ENCODE measurements around the gene SSC5D. TPM values are rescaled to one million over a fixed set of nuclear protein-coding genes. Genes with fewer than 3 reads are reported as not detected.
A peak's percentile ranks its signal among the peaks of the same experiment; 100 is the strongest.

SSC5D gene
- total and polyA plus RNA-seq, 9 of the 15 experiments (the other 6 are each of a cell fraction or from before 2014, with no cell fraction given) = 0.04 to 0.71 (median 0.14) TPM; not detected in 2

DNA sequence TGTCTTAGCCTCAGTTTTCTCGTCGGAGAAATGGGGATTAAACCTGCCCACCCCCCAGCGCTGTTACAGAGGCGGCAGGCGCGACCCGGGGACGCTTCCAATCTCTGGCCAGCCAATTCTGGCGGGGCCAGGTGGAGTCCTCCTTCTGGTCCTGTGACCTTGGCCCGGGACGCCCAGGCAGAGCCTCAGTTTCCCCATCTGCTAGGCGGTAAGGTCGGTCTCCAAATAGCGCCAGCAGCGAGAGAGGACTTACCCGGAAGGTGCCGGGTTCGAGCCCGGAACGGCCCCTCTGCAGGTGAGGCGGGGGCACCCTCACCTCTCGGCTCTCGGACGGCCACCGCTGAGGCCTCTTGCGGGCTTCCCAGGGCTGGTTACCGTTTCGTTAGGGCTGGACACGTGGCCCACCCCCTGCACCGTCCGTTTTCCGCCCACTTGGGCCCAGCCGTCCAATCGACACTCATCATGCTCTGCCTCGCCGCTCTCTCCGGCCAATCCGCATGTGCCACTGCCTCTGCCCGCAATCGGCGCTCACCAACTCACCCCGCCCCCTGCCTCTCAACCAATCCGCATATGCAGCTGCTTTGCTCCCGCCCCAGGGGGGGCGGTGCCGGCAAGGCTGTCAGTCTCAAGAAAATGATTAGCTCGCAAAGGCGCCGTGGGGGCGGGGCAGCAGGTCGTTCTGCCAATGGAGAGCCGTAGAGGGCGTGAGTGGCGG lies 26.8 kb upstream of the SSC5D start, which contains the start of gene ISOC2 (continued):
- TF ChIP-seq, protein P1, sequence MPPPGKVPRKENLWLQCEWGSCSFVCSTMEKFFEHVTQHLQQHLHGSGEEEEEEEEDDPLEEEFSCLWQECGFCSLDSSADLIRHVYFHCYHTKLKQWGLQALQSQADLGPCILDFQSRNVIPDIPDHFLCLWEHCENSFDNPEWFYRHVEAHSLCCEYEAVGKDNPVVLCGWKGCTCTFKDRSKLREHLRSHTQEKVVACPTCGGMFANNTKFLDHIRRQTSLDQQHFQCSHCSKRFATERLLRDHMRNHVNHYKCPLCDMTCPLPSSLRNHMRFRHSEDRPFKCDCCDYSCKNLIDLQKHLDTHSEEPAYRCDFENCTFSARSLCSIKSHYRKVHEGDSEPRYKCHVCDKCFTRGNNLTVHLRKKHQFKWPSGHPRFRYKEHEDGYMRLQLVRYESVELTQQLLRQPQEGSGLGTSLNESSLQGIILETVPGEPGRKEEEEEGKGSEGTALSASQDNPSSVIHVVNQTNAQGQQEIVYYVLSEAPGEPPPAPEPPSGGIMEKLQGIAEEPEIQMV (tag; conservative IDR thresholded peaks at IDR 0.05; ENCODE audit: low read depth) = peak; percentile 37; the same call in 1 of the 2 replicates
- no peak for TF ChIP-seq CBX2 (IDR thresholded peaks at IDR 0.05; ENCODE audit: insufficient read depth, low read length, poor library complexity, severe bottlenecking)
- peak; percentile 50; the same call in 1 of the 2 replicates for TF ChIP-seq HLTF (IDR thresholded peaks at IDR 0.05)
- TF ChIP-seq RBM34 (IDR thresholded peaks at IDR 0.05; ENCODE audit: borderline replicate concordance, insufficient read depth, low read length) = no peak
- TF ChIP-seq, protein P2, sequence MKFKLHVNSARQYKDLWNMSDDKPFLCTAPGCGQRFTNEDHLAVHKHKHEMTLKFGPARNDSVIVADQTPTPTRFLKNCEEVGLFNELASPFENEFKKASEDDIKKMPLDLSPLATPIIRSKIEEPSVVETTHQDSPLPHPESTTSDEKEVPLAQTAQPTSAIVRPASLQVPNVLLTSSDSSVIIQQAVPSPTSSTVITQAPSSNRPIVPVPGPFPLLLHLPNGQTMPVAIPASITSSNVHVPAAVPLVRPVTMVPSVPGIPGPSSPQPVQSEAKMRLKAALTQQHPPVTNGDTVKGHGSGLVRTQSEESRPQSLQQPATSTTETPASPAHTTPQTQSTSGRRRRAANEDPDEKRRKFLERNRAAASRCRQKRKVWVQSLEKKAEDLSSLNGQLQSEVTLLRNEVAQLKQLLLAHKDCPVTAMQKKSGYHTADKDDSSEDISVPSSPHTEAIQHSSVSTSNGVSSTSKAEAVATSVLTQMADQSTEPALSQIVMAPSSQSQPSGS (CRISPR knock-in tag; IDR thresholded peaks at IDR 0.05) = no peak
- TF ChIP-seq MAFG (tag; conservative IDR thresholded peaks at IDR 0.05) = no peak
- TF ChIP-seq, protein P3, sequence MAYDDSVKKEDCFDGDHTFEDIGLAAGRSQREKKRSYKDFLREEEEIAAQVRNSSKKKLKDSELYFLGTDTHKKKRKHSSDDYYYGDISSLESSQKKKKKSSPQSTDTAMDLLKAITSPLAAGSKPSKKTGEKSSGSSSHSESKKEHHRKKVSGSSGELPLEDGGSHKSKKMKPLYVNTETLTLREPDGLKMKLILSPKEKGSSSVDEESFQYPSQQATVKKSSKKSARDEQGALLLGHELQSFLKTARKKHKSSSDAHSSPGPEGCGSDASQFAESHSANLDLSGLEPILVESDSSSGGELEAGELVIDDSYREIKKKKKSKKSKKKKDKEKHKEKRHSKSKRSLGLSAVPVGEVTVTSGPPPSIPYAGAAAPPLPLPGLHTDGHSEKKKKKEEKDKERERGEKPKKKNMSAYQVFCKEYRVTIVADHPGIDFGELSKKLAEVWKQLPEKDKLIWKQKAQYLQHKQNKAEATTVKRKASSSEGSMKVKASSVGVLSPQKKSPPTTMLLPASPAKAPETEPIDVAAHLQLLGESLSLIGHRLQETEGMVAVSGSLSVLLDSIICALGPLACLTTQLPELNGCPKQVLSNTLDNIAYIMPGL (CRISPR knock-in tag; IDR thresholded peaks at IDR 0.05) = no peak
- TF ChIP-seq HMBOX1 (IDR thresholded peaks at IDR 0.05) = no peak; the same call in 1 of the 2 replicates
- TF ChIP-seq POLR3A (IDR thresholded peaks at IDR 0.05; ENCODE audit: borderline replicate concordance, extremely low read depth, insufficient read depth, insufficient read length) = no peak
- TF ChIP-seq TRIM24 (IDR thresholded peaks at IDR 0.05) = peak in 1 of 2 experiments; percentile 39; a peak in 1 of 4 replicates
- TF ChIP-seq SMAD1 (IDR thresholded peaks at IDR 0.05; ENCODE audit: low read depth, low read length, partially characterized antibody) = no peak
- TF ChIP-seq ETV1 (tag; conservative IDR thresholded peaks at IDR 0.05; ENCODE audit: low read depth) = 0 out of 2 replicates have a peak, but pooled peaks have one; percentile 64
- TF ChIP-seq U2AF2 (optimal IDR thresholded peaks at IDR 0.05; ENCODE audit: low read depth, low read length) = no peak
- no peak for TF ChIP-seq HDAC6 (IDR thresholded peaks at IDR 0.05; ENCODE audit: low read depth, low read length)
- TF ChIP-seq MYNN (IDR thresholded peaks at IDR 0.05) = no peak
- no peak for TF ChIP-seq MYNN (CRISPR knock-in tag; IDR thresholded peaks at IDR 0.05)
- no peak for TF ChIP-seq SMARCB1 (IDR thresholded peaks at IDR 0.05; ENCODE audit: insufficient read length, low read depth)
- TF ChIP-seq SMARCA5 (IDR thresholded peaks at IDR 0.05) = peak; percentile 99
- no peak for TF ChIP-seq FUS (optimal IDR thresholded peaks at IDR 0.05; ENCODE audit: low read depth, low read length)
- no peak; the same call in 1 of the 2 replicates for TF ChIP-seq ZNF717 (CRISPR knock-in tag; IDR thresholded peaks at IDR 0.05)
- no peak for TF ChIP-seq POLR2AphosphoS2 (IDR thresholded peaks at IDR 0.05; ENCODE audit: low read length)
- TF ChIP-seq, protein P4, sequence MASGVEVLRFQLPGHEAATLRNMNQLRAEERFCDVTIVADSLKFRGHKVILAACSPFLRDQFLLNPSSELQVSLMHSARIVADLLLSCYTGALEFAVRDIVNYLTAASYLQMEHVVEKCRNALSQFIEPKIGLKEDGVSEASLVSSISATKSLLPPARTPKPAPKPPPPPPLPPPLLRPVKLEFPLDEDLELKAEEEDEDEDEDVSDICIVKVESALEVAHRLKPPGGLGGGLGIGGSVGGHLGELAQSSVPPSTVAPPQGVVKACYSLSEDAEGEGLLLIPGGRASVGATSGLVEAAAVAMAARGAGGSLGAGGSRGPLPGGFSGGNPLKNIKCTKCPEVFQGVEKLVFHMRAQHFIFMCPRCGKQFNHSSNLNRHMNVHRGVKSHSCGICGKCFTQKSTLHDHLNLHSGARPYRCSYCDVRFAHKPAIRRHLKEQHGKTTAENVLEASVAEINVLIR (CRISPR knock-in tag; IDR thresholded peaks at IDR 0.05) = no peak
- no peak for TF ChIP-seq TAL1 (IDR thresholded peaks at IDR 0.05)
